HEK293 (cell line): ENCODE measurements around the gene STIM1.

Experiments
- CTCF ChIA-PET: fragments of 350-600 bp; formaldehyde crosslinking; extraction: SDS; loops from one replicate; lab custom pipeline; 2021; ENCODE audit warnings: antibody characterized with exemption; lab: Yijun Ruan, JAX
- POLR2A ChIA-PET: fragments of 300-600 bp; formaldehyde crosslinking; extraction: SDS; loops from one replicate; lab custom pipeline; 2020; ENCODE audit warnings: antibody characterized with exemption, inconsistent platforms; lab: Yijun Ruan, JAX
- H3K27ac ChIP-seq: fragments of 200-500 bp; sonication (Bioruptor generic); 2 replicates; pipeline ENCODE4 v1.5.1; 2014; ENCODE audit warnings: low read depth, low read length, control low read depth, inconsistent platforms; ENCODE audit errors: extremely low read depth
- H3K36me3 ChIP-seq, 2 experiments: fragments of 200-500 bp in 1 of 2; sonication (Bioruptor generic) in 1 of 2; 1 replicate in 1 of 2; 2 replicates in 1 of 2; pipeline ENCODE4 v1.5.1; 2014 to 2017; ENCODE audit warnings: inconsistent platforms in 2 of 2, low read length in 2 of 2; ENCODE audit not compliant: control insufficient read depth in 2 of 2, insufficient read depth in 1 of 2
- H3K4me1 ChIP-seq: fragments of 200-500 bp; sonication (Bioruptor generic); 2 replicates; pipeline ENCODE4 v1.5.1; 2014; ENCODE audit warnings: mild to moderate bottlenecking, low read length, inconsistent platforms; ENCODE audit not compliant: control insufficient read depth, insufficient read depth
- H3K4me3 ChIP-seq: 2 replicates; pipeline ENCODE4 v1.5.1; 2011; ENCODE audit warnings: low read depth, mild to moderate bottlenecking, control low read depth, low read length, moderate library complexity
- H3K9me3 ChIP-seq: fragments of 200-500 bp; sonication (Bioruptor generic); 2 replicates; pipeline ENCODE4 v1.5.1; 2014; ENCODE audit warnings: low read depth, low read length, inconsistent platforms; ENCODE audit not compliant: control insufficient read depth, insufficient read depth
- BCL11B ChIP-seq: fragments of 450-650 bp; formaldehyde crosslinking; IDR thresholded peaks from 2 replicates; pipeline ENCODE4 v1.5.1; 2016; ENCODE audit warnings: low read depth, missing biosample characterization, missing genetic modification characterization
- BCL6B ChIP-seq: fragments of 450-650 bp; formaldehyde crosslinking; IDR thresholded peaks from 2 replicates; pipeline ENCODE4 v1.5.1; 2017; ENCODE audit warnings: missing biosample characterization, missing genetic modification characterization
- GFI1B ChIP-seq: fragments of 450-650 bp; formaldehyde crosslinking; IDR thresholded peaks from 2 replicates; pipeline ENCODE4 v1.5.1; 2016; ENCODE audit warnings: missing biosample characterization, missing genetic modification characterization
- MEIS1 ChIP-seq: sonication (generic); formaldehyde crosslinking; IDR thresholded peaks from 2 replicates; pipeline ENCODE4 v1.8.1; 2022; ENCODE audit warnings: missing genetic modification reagents, mild to moderate bottlenecking, borderline replicate concordance
- REST ChIP-seq: fragments of 450-650 bp; formaldehyde crosslinking; IDR thresholded peaks from 2 replicates; pipeline ENCODE4 v1.5.1; 2016; ENCODE audit warnings: missing biosample characterization, missing genetic modification characterization
- SCRT1 ChIP-seq: fragments of 450-650 bp; formaldehyde crosslinking; IDR thresholded peaks from 2 replicates; pipeline ENCODE4 v1.5.1; 2016; ENCODE audit warnings: missing biosample characterization, missing genetic modification characterization, borderline replicate concordance
- SETDB1 ChIP-seq: IDR thresholded peaks from one replicate; pipeline ENCODE4 v1.6.1; 2017; ENCODE audit warnings: mild to moderate bottlenecking, low read length, moderate library complexity, mixed read lengths; ENCODE audit not compliant: insufficient read length
- ZBTB10 ChIP-seq: fragments of 450-650 bp; formaldehyde crosslinking; IDR thresholded peaks from 2 replicates; pipeline ENCODE4 v1.5.1; 2016; ENCODE audit warnings: missing biosample characterization, missing genetic modification characterization
- ZBTB21 ChIP-seq: fragments of 450-650 bp; formaldehyde crosslinking; IDR thresholded peaks from 2 replicates; pipeline ENCODE4 v1.5.1; 2017; ENCODE audit warnings: missing biosample characterization, missing genetic modification characterization
- ZNF10 ChIP-seq: fragments of 450-650 bp; formaldehyde crosslinking; IDR thresholded peaks from 2 replicates; pipeline ENCODE4 v1.5.1; 2017; ENCODE audit warnings: missing biosample characterization, missing genetic modification characterization
- ZNF132 ChIP-seq: fragments of 450-650 bp; formaldehyde crosslinking; IDR thresholded peaks from 2 replicates; pipeline ENCODE4 v1.5.1; 2017; ENCODE audit warnings: missing biosample characterization, missing genetic modification characterization, borderline replicate concordance
- ZNF138 ChIP-seq: fragments of 450-650 bp; formaldehyde crosslinking; IDR thresholded peaks from 2 replicates; pipeline ENCODE4 v1.5.1; 2016; ENCODE audit warnings: missing biosample characterization, missing genetic modification characterization, borderline replicate concordance
- ZNF140 ChIP-seq: fragments of 450-650 bp; formaldehyde crosslinking; IDR thresholded peaks from 2 replicates; pipeline ENCODE4 v1.5.1; 2016; ENCODE audit warnings: missing biosample characterization, missing genetic modification characterization
- ZNF148 ChIP-seq: fragments of 450-650 bp; formaldehyde crosslinking; IDR thresholded peaks from 2 replicates; pipeline ENCODE4 v1.5.0; 2017; ENCODE audit warnings: missing biosample characterization, missing genetic modification characterization, borderline replicate concordance
- ZNF155 ChIP-seq: fragments of 450-650 bp; formaldehyde crosslinking; IDR thresholded peaks from 2 replicates; pipeline ENCODE4 v1.5.1; 2016; ENCODE audit warnings: missing biosample characterization, missing genetic modification characterization
- ZNF211 ChIP-seq: fragments of 450-650 bp; formaldehyde crosslinking; IDR thresholded peaks from 2 replicates; pipeline ENCODE4 v1.5.1; 2016; ENCODE audit warnings: low read depth, missing biosample characterization, missing genetic modification characterization
- ZNF223 ChIP-seq: fragments of 450-650 bp; formaldehyde crosslinking; IDR thresholded peaks from 2 replicates; pipeline ENCODE4 v1.5.1; 2016; ENCODE audit warnings: missing biosample characterization, missing genetic modification characterization
- ZNF311 ChIP-seq: fragments of 450-650 bp; formaldehyde crosslinking; IDR thresholded peaks from 2 replicates; pipeline ENCODE4 v1.5.1; 2017; ENCODE audit warnings: missing biosample characterization, missing genetic modification characterization, borderline replicate concordance
- ZNF426 ChIP-seq: fragments of 450-650 bp; formaldehyde crosslinking; IDR thresholded peaks from 2 replicates; pipeline ENCODE4 v1.5.1; 2017; ENCODE audit warnings: missing biosample characterization, missing genetic modification characterization, mild to moderate bottlenecking, inconsistent platforms, moderate library complexity
- ZNF549 ChIP-seq: fragments of 450-650 bp; IDR thresholded peaks from 2 replicates; pipeline ENCODE4 v1.5.1; 2018; ENCODE audit warnings: missing biosample characterization, missing genetic modification characterization, mild to moderate bottlenecking, inconsistent platforms, moderate library complexity
- ZNF555 ChIP-seq: fragments of 450-650 bp; formaldehyde crosslinking; conservative IDR thresholded peaks from 2 replicates; pipeline ENCODE4 v1.5.1; 2017; ENCODE audit warnings: missing biosample characterization, mild to moderate bottlenecking, missing genetic modification characterization, inconsistent platforms
- ZNF571 ChIP-seq: fragments of 450-650 bp; formaldehyde crosslinking; IDR thresholded peaks from 2 replicates; pipeline ENCODE4 v1.5.0; 2017; ENCODE audit warnings: missing biosample characterization, missing genetic modification characterization
- ZNF621 ChIP-seq: fragments of 450-650 bp; formaldehyde crosslinking; IDR thresholded peaks from 2 replicates; pipeline ENCODE4 v1.5.1; 2017; ENCODE audit warnings: missing biosample characterization, missing genetic modification characterization
- ZNF626 ChIP-seq: fragments of 450-650 bp; sonication (Bioruptor Pico); formaldehyde crosslinking; IDR thresholded peaks from 2 replicates; pipeline ENCODE4 v1.5.1; 2018; ENCODE audit warnings: missing biosample characterization, missing genetic modification characterization, inconsistent platforms
- ZNF654 ChIP-seq: fragments of 450-650 bp; formaldehyde crosslinking; IDR thresholded peaks from 2 replicates; pipeline ENCODE4 v1.5.1; 2016; ENCODE audit warnings: low read depth, missing biosample characterization, missing genetic modification characterization
- ZNF785 ChIP-seq: fragments of 450-650 bp; formaldehyde crosslinking; IDR thresholded peaks from 2 replicates; pipeline ENCODE4 v1.5.1; 2016; ENCODE audit warnings: missing biosample characterization, missing genetic modification characterization
- ZNF792 ChIP-seq: fragments of 450-650 bp; formaldehyde crosslinking; IDR thresholded peaks from 2 replicates; pipeline ENCODE4 v1.5.1; 2016; ENCODE audit warnings: missing biosample characterization, missing genetic modification characterization
- ZSCAN23 ChIP-seq: fragments of 450-650 bp; formaldehyde crosslinking; IDR thresholded peaks from 2 replicates; pipeline ENCODE4 v1.5.1; 2016; ENCODE audit warnings: missing biosample characterization, missing genetic modification characterization

The STIM1 gene

GRCh38 chr11:3854977-3855807 is at the start of gene STIM1:
Gene STIM1, plus strand, starts transcription at chr11:3855664. Its CDS starts 607 bp downstream, at chr11:3856271.
- Histone ChIP-seq H3K27ac (peak within 1 kb of the TSS; percentile 77), H3K4me1 (no peaks in the 10 kb centered on the region), H3K4me3 (peak within 1 kb of the TSS; percentile 87), H3K36me3 (no peaks in the 10 kb centered on the region), H3K9me3 (no peaks in the 10 kb centered on the region)
- CTCF ChIA-PET, result interaction anchor here (0.6 to 19.6 kb wide), 55 partner anchors 10 to 244 kb away, joined by 3 to 589 read pairs (median 5); partner anchors contain the start of genes PGAP2, RHOG and RRM1
- POLR2A ChIA-PET, result interaction anchor here (0.5 to 2.6 kb wide), 19 partner anchors 11 to 241 kb away, joined by 3 to 45 read pairs (median 4); partner anchors contain the start of genes PGAP2 and RHOG
- no peak for TF ChIP-seq ZNF311 (tag by site-specific recombination)
- TF ChIP-seq ZNF155 (tag by site-specific recombination), result no peak
- no peak for TF ChIP-seq ZBTB21
- no peak for TF ChIP-seq MEIS1 (CRISPR knock-in tag)
- TF ChIP-seq ZNF555 (tag by site-specific recombination), result no peak
- no peak for TF ChIP-seq ZNF138 (tag by site-specific recombination)
- no peak for TF ChIP-seq ZNF626 (tag by site-specific recombination)
- no peak for TF ChIP-seq ZNF223 (tag by site-specific recombination)
- no peak for TF ChIP-seq SETDB1
- no peak for TF ChIP-seq REST
- TF ChIP-seq ZNF211 (tag by site-specific recombination), result no peak
- TF ChIP-seq GFI1B (tag by site-specific recombination), result no peak
- TF ChIP-seq ZNF549 (tag by site-specific recombination), result no peak
- TF ChIP-seq ZNF654 (tag by site-specific recombination), result peak; percentile 61
- TF ChIP-seq ZNF140 (tag by site-specific recombination), result no peak
- no peak for TF ChIP-seq ZNF132
- no peak for TF ChIP-seq ZNF571 (tag by site-specific recombination)
- TF ChIP-seq ZNF10, result no peak
- TF ChIP-seq ZNF792 (tag by site-specific recombination), result no peak
- peak; percentile 67; the same call in 1 of the 2 replicates for TF ChIP-seq BCL11B (tag by site-specific recombination)
- no peak for TF ChIP-seq ZSCAN23 (tag by site-specific recombination)
- no peak for TF ChIP-seq ZNF148 (tag by site-specific recombination)
- TF ChIP-seq ZNF426 (tag by site-specific recombination), result no peak
- TF ChIP-seq BCL6B (tag by site-specific recombination), result no peak
- no peak for TF ChIP-seq ZBTB10 (tag by site-specific recombination)
- TF ChIP-seq ZNF785, result no peak
- no peak for TF ChIP-seq ZNF621 (tag by site-specific recombination)
- TF ChIP-seq SCRT1 (tag by site-specific recombination), result no peak
